ENCODE results near the gene MAPK11. TPM values are rescaled to one million over a fixed set of nuclear protein-coding genes. Genes with fewer than 3 reads are reported as not detected.

Gene MAPK11
- polyA plus RNA-seq, 4 donors = 6.0 to 9.7 (median 7.9) TPM

DNA sequence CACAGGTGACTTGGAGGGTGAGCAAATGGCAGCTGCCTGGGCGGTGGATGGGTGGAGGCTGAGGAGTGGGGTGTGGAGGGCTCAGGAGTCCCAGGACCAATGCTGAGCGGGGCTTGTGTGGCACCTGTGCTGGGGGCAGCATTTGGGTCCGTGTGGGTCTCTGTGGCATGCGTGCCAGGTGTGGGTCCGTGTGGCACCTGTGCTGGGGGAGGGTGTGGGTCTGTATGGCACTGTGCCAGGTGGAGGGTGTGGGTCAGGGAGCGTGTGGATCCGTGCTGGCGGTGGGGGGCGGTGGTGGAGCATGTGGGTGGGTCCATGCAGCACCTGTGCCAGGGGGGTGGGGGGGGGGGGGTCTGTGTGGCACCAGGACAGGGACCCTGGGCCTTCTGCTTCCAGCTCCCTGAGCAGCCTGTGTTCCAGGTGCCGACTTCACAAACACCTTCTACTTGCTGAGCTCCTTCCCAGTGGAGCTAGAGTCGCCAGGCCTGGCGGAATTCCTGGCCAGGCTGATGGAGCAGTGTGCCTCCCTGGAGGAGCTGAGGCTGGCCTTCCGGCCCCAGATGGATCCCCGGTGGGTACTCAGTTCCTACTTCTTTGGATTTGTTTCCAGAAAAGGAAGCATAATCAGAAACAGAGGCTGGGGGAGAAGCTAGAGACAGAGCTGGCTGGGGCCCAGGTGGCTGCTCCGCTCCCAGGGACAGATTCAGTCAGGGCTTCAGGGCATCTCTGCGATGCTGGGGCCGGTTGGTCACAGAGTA, 54.7 kb downstream of the MAPK11 start:
- no peak for DNase-seq (ENCODE audit: low read depth in 4 of 4, low spot score in 3 of 4)

Other genes starting within 250 kb of the MAPK11 start
- under 1 TPM in 1 of 4 donors, not detected in 3; 0.05 TPM for gene TTLL8, start 212.1 kb downstream of the MAPK11 start, polyA plus RNA-seq (ENCODE audit: insufficient read length in 4 of 4)
- 1 to 10 TPM in 1 of 4 donors, under 1 TPM in 3; 0.60 to 1.0 (median 0.86) TPM for gene MLC1, start 185.0 kb downstream of the MAPK11 start, polyA plus RNA-seq (ENCODE audit: insufficient read length in 4 of 4)
- gene MOV10L1, start 180.4 kb downstream of the MAPK11 start, polyA plus RNA-seq (ENCODE audit: insufficient read length in 4 of 4) = under 1 TPM; 0.24 to 0.75 (median 0.60) TPM
- 1 to 10 TPM in 2 of 4 donors, under 1 TPM in 2; 0.12 to 2.3 (median 1.2) TPM for gene PANX2, start 99.6 kb downstream of the MAPK11 start, polyA plus RNA-seq (ENCODE audit: insufficient read length in 4 of 4)
- 10 to 100 TPM; 14.0 to 33.4 (median 19.3) TPM for gene TRABD, start 84.5 kb downstream of the MAPK11 start, polyA plus RNA-seq (ENCODE audit: insufficient read length in 4 of 4)
- gene SELENOO, start 69.4 kb downstream of the MAPK11 start, polyA plus RNA-seq (ENCODE audit: insufficient read length in 4 of 4) = 10 to 100 TPM; 12.5 to 33.0 (median 16.3) TPM
- 10 to 100 TPM; 24.2 to 47.3 (median 34.6) TPM for gene TUBGCP6, start 25.4 kb downstream of the MAPK11 start, polyA plus RNA-seq (ENCODE audit: insufficient read length in 4 of 4)
- gene HDAC10, start 19.1 kb downstream of the MAPK11 start, polyA plus RNA-seq (ENCODE audit: insufficient read length in 4 of 4) = 10 to 100 TPM; 15.9 to 37.2 (median 20.3) TPM
- 10 to 100 TPM in 3 of 4 donors, 1 to 10 TPM in 1; 9.7 to 17.7 (median 15.6) TPM for gene MAPK12, start 8.7 kb downstream of the MAPK11 start, polyA plus RNA-seq (ENCODE audit: insufficient read length in 4 of 4)
- 100 to 1,000 TPM; 126 to 249 (median 214) TPM for gene PLXNB2, start 37.3 kb upstream of the MAPK11 start, polyA plus RNA-seq (ENCODE audit: insufficient read length in 4 of 4)
- gene DENND6B, start 56.6 kb upstream of the MAPK11 start, polyA plus RNA-seq (ENCODE audit: insufficient read length in 4 of 4) = 10 to 100 TPM in 3 of 4 donors, 1 to 10 TPM in 1; 9.8 to 20.1 (median 14.9) TPM
- 10 to 100 TPM; 30.2 to 58.8 (median 35.4) TPM for gene PPP6R2, start 72.9 kb upstream of the MAPK11 start, polyA plus RNA-seq (ENCODE audit: insufficient read length in 4 of 4)
- gene SBF1, start 204.7 kb upstream of the MAPK11 start, polyA plus RNA-seq (ENCODE audit: insufficient read length in 4 of 4) = 10 to 100 TPM; 25.9 to 47.1 (median 34.9) TPM
- 1 to 10 TPM in 3 of 4 donors, under 1 TPM in 1; 0.83 to 7.4 (median 3.9) TPM for gene ADM2, start 211.2 kb upstream of the MAPK11 start, polyA plus RNA-seq (ENCODE audit: insufficient read length in 4 of 4)
- gene MIOX, start 216.5 kb upstream of the MAPK11 start, polyA plus RNA-seq (ENCODE audit: insufficient read length in 4 of 4) = 10 to 100 TPM in 1 of 4 donors, 1 to 10 TPM in 2, under 1 TPM in 1; 0.44 to 12.5 (median 6.1) TPM
- 10 to 100 TPM; 34.7 to 68.3 (median 42.0) TPM for gene LMF2, start 237.3 kb upstream of the MAPK11 start, polyA plus RNA-seq (ENCODE audit: insufficient read length in 4 of 4)
- gene NCAPH2, start 237.8 kb upstream of the MAPK11 start, polyA plus RNA-seq (ENCODE audit: insufficient read length in 4 of 4) = 10 to 100 TPM; 39.7 to 54.3 (median 43.9) TPM

All from left renal pelvis (tissue), 4 donors.